SHP77 (cell line): ENCODE measurements around the gene KNG1.
"Not testable (repeated sequence)": the region's sequence is repeated elsewhere in the genome, so short reads cannot be mapped to it uniquely, and the experiment has no call there.

ENCODE experiments used
- DNase-seq, 2 experiments: peaks; one replicate each; lab custom pipeline; 2025; lab: John Stamatoyannopoulos, UW

The KNG1 gene

GRCh38 chr3:186710694-186711093 is 6.5 kb upstream of the KNG1 start:
- not testable (repeated sequence) for DNase-seq

- no peak for DNase-seq
These were observed 3.7 kb upstream of the KNG1 start for GRCh38 chr3:186713499-186713898.

- no peak for DNase-seq
These were observed 3.0 kb downstream of the KNG1 start for GRCh38 chr3:186719945-186720739.

- no peak for DNase-seq
These were observed 5.3 kb downstream of the KNG1 start for GRCh38 chr3:186722457-186722856.

GRCh38 chr3:186724911-186725310 is 7.8 kb downstream of the KNG1 start:
- no peak for DNase-seq

DNA sequence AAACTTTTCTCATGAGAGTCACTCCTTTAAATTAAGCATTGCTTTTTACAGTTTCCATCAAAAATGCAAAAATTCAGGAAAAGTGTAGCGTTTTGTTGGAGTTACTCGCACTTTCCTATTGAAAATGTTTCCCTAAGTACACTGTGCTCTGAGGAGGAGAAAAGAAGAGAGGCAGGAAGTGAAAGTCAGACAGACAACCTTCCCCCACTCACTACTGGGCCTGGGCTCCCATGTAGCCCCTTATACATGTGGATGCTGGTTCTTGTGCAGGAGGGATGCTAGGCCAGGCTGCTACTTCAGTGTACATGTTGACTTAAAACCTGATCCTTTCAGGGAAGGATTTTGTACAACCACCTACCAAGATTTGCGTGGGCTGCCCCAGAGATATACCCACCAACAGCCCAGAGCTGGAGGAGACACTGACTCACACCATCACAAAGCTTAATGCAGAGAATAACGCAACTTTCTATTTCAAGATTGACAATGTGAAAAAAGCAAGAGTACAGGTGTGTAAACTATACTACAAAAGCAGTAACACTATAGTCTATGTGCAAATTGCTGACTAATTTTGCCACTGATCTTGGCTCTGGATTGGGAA is 15.1 kb downstream of the KNG1 start:
- no peak for DNase-seq

- no peak for DNase-seq
These were observed 25.6 kb downstream of the KNG1 start for GRCh38 chr3:186742618-186743380.

DNA sequence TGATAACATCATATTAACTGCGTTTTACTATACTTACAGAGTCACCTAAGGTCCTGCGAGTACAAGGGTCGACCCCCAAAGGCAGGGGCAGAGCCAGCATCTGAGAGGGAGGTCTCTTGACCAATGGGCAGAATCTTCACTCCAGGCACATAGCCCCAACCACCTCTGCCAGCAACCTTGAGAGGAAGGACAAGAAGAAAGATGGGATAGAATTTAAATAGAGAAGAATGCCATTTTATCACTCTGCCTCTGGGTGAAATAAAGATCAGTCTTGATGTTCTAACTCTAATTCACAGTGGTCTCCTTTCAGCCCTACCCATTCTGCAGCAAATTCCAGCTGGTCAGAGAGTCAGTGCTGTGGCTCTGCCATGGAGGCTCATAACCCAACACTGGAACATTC is 26.5 kb downstream of the KNG1 start:
- DNase-seq = no peak

- no peak for DNase-seq
These were observed 28.8 kb downstream of the KNG1 start for GRCh38 chr3:186746008-186746407.

DNA sequence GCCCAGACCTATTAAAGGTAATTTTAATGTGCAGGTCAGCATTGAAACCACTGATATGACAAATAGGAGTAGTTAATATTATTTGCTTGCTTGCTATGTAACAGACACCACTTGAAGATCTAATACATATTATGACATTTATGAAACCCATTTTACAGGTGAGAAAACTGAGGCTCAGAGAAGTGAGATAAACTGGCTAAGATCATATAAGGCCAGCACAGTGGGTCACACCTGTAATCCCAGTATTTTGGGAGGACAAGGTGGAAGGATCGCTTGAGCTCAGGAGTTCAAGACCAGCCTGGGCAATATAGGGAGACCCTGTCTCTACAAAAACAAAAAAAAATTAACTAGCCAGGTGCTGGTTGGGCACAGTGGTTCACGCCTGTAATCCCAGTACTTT is 33.2 kb downstream of the KNG1 start:
- DNase-seq = no peak

GRCh38 chr3:186751480-186751879 is 34.3 kb downstream of the KNG1 start:
- no peak for DNase-seq

GRCh38 chr3:186754006-186754405 is 36.8 kb downstream of the KNG1 start:
- DNase-seq = no peak

- DNase-seq = no peak
These were observed 37.7 kb downstream of the KNG1 start for GRCh38 chr3:186754871-186755270.

DNA sequence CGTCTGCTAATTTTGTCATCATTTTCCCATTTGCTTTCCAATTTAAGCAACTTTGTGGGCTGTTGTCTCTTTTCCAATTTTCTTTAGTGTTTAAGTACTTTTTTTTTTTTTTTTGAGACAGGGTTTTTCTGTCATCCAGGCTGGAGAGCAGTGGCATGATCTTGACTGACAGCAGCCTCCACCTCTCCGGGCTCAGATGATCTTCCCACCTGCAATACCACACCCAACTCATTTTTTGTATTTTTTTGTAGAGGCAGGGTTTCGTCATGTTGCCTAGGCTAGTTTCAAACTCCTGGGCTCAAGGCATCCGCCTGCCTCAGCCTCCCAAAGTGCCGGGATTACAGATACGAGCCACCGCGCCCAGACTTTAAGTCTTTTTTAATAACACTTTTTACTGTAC is 40.1 kb downstream of the KNG1 start:
- DNase-seq = no peak

DNA sequence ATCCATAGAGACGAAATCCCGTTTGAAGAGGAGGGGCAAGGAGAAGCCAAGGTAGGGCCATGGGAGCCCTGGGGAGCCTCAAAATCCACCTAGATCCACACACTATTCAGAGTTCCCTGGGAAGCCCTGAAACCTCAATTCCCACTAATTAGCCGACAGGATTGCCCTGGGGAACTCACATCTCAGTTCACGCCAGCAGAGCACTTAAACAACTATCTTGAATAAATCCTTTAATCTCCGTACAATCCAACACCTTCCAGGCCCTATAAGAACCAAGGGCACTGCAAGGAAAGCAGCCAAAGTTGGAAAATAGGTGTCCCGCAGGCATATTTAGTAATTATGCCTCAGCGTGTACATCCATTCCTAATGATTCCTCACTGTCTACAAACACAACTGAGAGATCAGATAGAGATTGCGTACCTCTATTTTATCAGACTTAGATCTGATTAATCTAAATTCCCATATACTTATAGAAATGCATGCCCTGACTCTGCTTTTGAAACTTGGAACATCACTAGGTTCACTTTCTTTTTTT is 40.6 kb downstream of the KNG1 start:
- DNase-seq = no peak

DNA sequence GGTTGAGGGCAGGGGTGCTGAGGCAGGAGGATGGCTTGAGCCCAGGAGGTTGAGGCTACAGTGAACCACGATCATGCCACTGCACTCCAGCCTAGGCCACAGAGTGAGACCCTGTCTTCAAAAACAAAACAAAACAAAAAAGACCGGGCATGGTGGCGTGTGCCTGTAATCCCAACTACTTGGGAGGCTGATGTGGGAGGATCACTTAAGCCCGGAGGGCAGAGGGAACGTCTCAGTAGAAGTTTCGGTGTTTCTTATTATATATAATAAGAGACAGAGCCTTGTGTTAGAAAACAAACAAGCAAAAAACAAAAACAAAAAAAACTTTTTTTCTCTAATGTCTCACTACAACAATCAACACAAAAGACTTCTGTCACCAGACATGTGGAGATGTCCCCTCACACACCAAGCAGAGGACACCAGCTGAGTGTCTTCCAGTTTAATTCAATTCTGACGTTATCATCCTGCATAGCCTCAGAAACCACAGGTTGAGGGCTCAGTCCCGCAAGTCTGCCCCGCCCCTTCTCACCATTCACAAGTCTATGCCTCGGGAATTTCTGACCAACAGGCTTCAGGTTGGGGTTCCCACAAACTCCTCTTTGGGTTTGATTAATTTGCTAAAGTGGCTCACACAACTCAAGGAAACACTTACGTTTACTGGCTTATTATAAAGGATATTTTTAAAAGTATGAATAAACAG is 42.2 kb downstream of the KNG1 start:
- no peak for DNase-seq

- no peak for DNase-seq
These were observed 43.1 kb downstream of the KNG1 start for GRCh38 chr3:186760141-186760833.

DNA sequence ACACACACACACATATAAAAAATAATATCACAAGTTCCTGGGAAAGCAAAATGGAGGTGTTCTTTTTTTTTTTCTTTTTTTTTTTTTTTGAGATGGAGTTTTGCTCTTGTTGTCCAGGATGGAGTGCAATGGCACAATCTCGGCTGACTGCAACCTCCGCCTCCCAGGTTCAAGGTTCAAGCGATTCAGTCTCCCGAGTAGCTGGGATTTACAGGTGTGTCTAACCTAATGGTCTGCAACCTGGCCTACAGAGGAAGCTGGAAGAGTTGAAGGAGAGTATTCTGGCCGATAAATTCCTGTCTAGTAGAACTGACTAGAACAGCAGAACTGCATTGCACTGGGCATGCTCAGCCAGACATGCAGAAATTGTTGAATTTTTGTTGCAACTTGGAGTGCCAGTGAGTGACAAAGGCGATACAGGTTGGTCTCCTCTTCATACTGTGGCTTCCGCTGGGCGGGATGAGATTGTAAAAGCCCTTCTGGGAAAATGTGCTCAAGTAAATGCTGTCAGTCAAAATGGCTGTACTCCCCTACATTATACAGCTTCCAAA is 43.8 kb downstream of the KNG1 start:
- DNase-seq = no peak

DNA sequence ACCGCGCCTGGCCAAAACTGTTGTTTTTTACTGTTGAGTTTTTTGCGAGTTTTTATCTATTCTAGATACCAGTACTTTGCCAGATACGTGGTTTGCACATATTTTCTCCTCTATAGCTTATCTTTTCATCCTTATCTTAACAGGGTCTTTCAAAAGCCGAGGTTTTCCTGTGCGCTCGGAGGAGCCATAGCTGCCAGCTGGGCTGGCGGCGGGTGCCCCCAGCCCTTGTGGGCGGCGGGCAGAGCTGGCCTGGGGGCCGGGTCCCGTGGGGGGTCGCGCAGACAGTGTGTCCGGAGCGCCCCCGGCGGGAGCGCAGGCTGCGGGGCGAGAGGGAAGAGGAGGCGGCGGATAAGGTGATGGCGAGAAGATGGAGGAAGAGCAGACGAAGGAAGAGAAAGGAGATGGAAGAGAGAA is 55.1 kb downstream of the KNG1 start:
- no peak for DNase-seq

DNA sequence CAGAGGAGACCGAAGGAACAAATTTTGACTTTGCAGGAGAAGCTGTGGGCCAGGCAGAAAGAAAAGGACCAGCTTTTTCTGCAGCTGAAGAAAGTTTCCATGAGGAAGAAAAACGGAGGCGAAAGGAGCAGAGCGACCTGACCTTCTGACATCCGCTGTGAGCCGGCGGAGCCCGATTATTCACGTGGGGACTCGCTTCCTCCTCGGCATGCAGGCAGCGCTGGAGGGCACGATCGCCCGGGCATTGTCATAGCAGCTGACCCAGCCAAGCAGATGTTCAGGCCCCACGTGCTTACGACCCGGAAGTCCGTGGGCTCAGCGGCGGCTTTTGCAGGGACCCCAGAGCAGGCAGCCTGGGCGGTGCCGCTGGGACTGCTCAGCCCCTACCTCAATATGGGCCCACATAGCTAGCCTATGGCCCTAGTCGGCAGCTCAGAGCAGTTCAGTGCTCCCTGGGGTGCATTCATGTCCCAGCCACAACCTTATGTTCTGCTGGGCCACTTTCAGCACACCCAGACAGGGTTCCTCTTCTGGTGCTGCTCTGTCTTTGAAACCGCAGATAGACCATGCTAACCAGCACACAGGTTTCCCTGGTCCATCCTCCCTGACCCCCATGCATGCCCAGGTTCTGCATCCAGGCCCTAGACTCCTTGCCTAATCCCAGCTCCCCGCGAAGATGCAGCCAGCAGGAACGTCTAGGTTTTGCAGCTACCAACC is 55.7 kb downstream of the KNG1 start:
- no peak for DNase-seq

DNA sequence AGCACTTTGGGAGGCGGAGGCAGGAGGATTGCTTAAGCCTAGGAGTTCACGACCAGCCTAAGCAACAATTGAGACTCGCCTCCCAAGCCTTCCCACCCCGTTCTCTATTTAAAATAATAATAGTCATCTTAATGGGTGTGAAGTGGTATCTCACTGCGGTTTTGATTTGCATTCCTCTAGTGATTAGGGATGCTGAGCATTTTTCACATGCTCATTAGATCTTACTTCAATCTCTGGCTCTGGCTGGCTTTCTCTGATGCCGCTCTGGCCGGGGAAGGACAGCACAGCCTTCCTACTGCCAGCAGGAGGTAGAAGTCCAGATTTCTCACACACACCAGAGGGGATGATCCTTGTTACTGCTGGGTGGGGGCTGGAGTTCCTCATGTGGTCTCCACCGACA is 58.8 kb downstream of the KNG1 start:
- DNase-seq = no peak
